ENCODE results near the gene GPR68. TPM values are rescaled to one million over a fixed set of nuclear protein-coding genes. Genes with fewer than 3 reads are reported as not detected.

The GPR68 gene
- total RNA-seq, 1 experiment from 2014 or later, result not detected

DNA sequence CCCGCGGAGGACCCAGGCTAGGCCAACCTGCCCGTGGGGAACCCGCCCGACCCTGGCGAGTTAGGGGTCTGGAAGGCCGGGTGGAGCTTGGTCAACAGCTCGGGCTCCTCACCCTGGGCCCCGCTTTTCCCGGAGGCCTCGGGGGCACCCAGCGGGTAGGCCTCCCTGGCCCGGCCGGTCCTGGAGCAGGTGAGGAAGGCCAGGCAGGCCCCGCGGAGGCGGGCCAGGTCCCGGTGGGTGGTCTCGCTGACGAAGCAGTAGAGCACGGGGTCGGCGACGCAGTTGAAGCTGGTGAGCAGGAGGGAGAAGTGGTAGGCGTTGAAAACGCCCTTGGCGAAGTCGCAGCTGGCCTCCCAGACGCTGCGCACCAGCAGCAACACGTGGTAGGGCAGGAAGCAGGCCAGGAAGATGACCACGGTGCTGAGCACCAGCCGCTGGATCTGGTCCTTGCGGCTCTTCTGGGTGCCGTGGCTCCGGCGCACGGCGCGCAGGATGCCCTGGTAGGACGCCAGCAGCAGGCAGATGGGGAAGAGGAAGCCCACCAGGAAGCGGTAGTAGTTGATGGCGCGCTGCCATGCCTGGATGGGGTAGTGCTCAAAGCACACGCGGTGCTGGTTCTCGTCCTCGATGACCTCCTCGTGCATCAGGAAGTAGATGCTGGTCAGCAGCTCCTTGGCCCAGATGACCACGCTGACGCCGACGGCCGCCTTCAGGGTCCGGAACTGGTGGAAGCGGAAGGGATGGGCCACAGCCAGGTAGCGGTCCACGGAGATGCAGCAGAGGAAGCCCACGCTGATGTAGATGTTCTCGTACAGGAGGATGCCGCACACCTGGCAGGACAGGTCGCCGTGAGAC, 10.3 kb downstream of the GPR68 start:
- Histone ChIP-seq H3K27ac (ENCODE audit: low read length) (no peak overlapping the region), H3K9me3 (ENCODE audit: low read length) (no peaks in the 10 kb centered on the region)

DNA sequence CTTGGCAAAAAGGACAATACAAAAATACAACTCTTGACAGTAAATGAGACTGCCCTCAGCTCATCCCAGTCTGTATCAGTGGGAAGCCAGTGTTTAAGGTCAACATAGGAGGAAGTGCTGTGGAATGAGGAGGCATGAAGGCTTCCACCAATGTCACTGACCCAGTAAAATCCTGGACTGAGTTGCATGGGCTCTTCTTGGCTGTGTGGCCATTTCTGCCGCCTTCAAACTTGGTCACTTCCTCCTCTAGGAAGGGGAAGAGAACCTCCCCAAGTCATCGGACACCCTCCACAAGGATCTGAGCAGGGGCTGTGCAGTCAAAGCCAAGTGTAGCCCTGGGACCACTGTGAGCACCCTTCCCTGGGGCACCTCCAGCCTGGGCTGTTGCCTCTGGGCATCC, 11.9 kb downstream of the GPR68 start:
- Histone ChIP-seq H3K4me2 (ENCODE audit: low read depth, low read length, poor library complexity, severe bottlenecking) (no peak overlapping the region), H3K9ac (ENCODE audit: low read length) (no peak overlapping the region), H4K20me1 (ENCODE audit: insufficient read depth, low read depth, low read length) (no peaks in the 10 kb centered on the region), H3K9me2 (replicated peaks; ENCODE audit: insufficient read depth, low read length) (no peaks in the 10 kb centered on the region), H3K9me3 (ENCODE audit: low read length) (no peaks in the 10 kb centered on the region), H3K27me3 (ENCODE audit: low read length) (no peaks in the 10 kb centered on the region), H3K79me2 (ENCODE audit: low read length) (no peaks in the 10 kb centered on the region), H3K4me3 (ENCODE audit: low read length) (no peak overlapping the region), H2AFZ (ENCODE audit: low read length) (no peak overlapping the region), H3K36me3 (ENCODE audit: insufficient read depth, low read length) (no peaks in the 10 kb centered on the region), H3K27ac (ENCODE audit: low read length) (no peak overlapping the region), H3K4me1 (ENCODE audit: low read length) (no peaks in the 10 kb centered on the region)
- DNase-seq, result no peak

More for the DNA sequence above, 10.3 kb downstream of the GPR68 start:
- Histone ChIP-seq H3K9ac (ENCODE audit: low read length) (no peak overlapping the region), H3K4me2 (ENCODE audit: low read depth, low read length, poor library complexity, severe bottlenecking) (no peak overlapping the region), H3K4me1 (ENCODE audit: low read length) (no peaks in the 10 kb centered on the region), H3K79me2 (ENCODE audit: low read length) (no peaks in the 10 kb centered on the region), H3K9me2 (replicated peaks; ENCODE audit: insufficient read depth, low read length) (no peaks in the 10 kb centered on the region), H3K4me3 (ENCODE audit: low read length) (no peak overlapping the region), H3K27me3 (ENCODE audit: low read length) (no peaks in the 10 kb centered on the region), H4K20me1 (ENCODE audit: insufficient read depth, low read depth, low read length) (no peaks in the 10 kb centered on the region), H3K36me3 (ENCODE audit: insufficient read depth, low read length) (no peaks in the 10 kb centered on the region), H2AFZ (ENCODE audit: low read length) (no peak overlapping the region)
- DNase-seq, result no peak

DNA sequence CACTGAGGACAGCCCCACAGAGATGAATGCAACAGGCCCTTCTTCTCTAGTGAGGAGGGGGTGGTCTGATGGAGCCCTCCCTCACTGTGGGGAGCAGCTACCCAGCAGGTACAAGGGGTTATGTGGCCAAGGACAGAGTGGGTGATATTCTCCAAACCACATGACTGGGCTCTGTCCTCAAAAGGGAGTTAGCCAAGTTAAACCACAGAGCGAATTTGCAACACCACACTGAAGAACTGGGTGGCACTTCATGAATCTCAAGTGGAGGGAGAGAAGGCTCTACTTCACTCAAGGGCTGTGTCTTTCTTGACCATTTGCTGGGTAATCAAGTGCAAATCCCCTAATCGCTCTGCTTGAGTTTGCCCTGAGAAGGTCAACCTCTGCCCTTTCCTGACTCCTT, 12.5 kb downstream of the GPR68 start:
- H3K36me3 ChIP-seq (ENCODE audit: insufficient read depth, low read length), result no peaks in the 10 kb centered on the region
- H2AFZ ChIP-seq (ENCODE audit: low read length), result no peak overlapping the region
- no peaks in the 10 kb centered on the region for H3K9me3 ChIP-seq (ENCODE audit: low read length)
- no peaks in the 10 kb centered on the region for H3K27me3 ChIP-seq (ENCODE audit: low read length)
- H4K20me1 ChIP-seq (ENCODE audit: insufficient read depth, low read depth, low read length), result no peaks in the 10 kb centered on the region
- H3K27ac ChIP-seq (ENCODE audit: low read length), result no peak overlapping the region
- H3K9me2 ChIP-seq (replicated peaks; ENCODE audit: insufficient read depth, low read length), result no peaks in the 10 kb centered on the region
- no peak for DNase-seq
- H3K79me2 ChIP-seq (ENCODE audit: low read length), result no peaks in the 10 kb centered on the region
- H3K4me3 ChIP-seq (ENCODE audit: low read length), result no peak overlapping the region
- no peaks in the 10 kb centered on the region for H3K4me1 ChIP-seq (ENCODE audit: low read length)
- H3K4me2 ChIP-seq (ENCODE audit: low read depth, low read length, poor library complexity, severe bottlenecking), result no peak overlapping the region
- H3K9ac ChIP-seq (ENCODE audit: low read length), result no peak overlapping the region

DNA sequence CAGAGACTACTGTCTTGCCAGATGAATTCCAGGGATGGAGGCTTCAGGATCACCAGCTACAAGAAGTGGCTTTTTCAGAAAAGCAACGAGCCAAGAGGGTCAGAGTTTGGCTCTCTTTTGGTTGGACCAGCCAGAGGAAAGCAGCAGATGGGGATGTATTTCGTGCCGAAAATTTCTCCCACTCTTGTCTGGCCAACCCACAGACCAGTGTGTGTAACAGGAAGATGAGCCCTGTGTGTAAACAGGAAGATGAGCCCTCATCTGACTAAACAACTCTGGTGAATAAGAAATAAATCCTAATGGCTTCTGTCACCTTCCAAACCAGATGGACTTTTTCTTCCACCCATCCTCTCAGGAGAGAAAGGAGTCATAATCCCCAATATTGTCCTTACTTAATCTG, 13.1 kb downstream of the GPR68 start:
- Histone ChIP-seq H4K20me1 (ENCODE audit: insufficient read depth, low read depth, low read length) (no peaks in the 10 kb centered on the region), H3K4me2 (ENCODE audit: low read depth, low read length, poor library complexity, severe bottlenecking) (no peak overlapping the region), H2AFZ (ENCODE audit: low read length) (no peak overlapping the region), H3K79me2 (ENCODE audit: low read length) (no peaks in the 10 kb centered on the region), H3K4me1 (ENCODE audit: low read length) (no peaks in the 10 kb centered on the region), H3K4me3 (ENCODE audit: low read length) (no peak overlapping the region), H3K9me2 (replicated peaks; ENCODE audit: insufficient read depth, low read length) (no peaks in the 10 kb centered on the region), H3K9me3 (ENCODE audit: low read length) (no peaks in the 10 kb centered on the region), H3K27me3 (ENCODE audit: low read length) (no peaks in the 10 kb centered on the region), H3K27ac (ENCODE audit: low read length) (no peak overlapping the region), H3K9ac (ENCODE audit: low read length) (no peak overlapping the region), H3K36me3 (ENCODE audit: insufficient read depth, low read length) (no peaks in the 10 kb centered on the region)
- no peak for DNase-seq

DNA sequence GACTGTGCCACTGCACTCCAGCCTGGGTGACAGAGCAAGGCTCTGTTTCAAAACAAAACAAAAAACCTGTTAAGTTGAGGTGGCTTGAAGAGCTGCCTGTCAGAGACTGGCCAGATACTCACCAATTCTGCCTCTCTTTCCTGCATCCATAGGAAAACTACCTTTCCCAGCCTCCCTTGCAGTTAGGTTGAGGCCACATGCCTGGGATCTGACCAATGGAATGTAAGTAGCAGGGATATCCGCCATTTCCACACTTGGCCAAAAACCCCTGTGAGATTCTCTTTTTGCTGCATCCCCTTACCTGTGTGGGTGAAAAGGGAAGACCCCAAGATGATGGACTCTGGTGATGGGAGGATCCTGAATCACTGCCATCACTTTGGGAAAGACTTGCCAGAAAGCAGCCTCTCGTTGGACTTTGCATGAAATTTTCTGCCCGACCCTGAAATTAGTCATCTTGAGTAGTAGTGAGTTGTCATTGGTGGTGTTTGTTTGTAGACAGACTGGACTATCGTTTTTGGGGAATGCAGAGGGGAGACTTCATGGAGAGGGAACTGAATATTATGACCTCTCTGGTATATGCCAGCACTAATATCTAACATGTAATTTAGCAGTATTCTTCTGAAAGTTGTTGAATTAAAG, 14.0 kb downstream of the GPR68 start:
- Histone ChIP-seq H3K9me3 (ENCODE audit: low read length) (no peaks in the 10 kb centered on the region), H3K4me1 (ENCODE audit: low read length) (no peaks in the 10 kb centered on the region), H3K4me2 (ENCODE audit: low read depth, low read length, poor library complexity, severe bottlenecking) (no peak overlapping the region), H3K36me3 (ENCODE audit: insufficient read depth, low read length) (no peaks in the 10 kb centered on the region), H3K4me3 (ENCODE audit: low read length) (no peak overlapping the region), H3K27ac (ENCODE audit: low read length) (no peak overlapping the region), H2AFZ (ENCODE audit: low read length) (no peak overlapping the region), H3K9ac (ENCODE audit: low read length) (no peak overlapping the region), H3K27me3 (ENCODE audit: low read length) (no peaks in the 10 kb centered on the region), H3K9me2 (replicated peaks; ENCODE audit: insufficient read depth, low read length) (no peaks in the 10 kb centered on the region), H4K20me1 (ENCODE audit: insufficient read depth, low read depth, low read length) (no peaks in the 10 kb centered on the region), H3K79me2 (ENCODE audit: low read length) (no peaks in the 10 kb centered on the region)
- DNase-seq, result no peak

DNA sequence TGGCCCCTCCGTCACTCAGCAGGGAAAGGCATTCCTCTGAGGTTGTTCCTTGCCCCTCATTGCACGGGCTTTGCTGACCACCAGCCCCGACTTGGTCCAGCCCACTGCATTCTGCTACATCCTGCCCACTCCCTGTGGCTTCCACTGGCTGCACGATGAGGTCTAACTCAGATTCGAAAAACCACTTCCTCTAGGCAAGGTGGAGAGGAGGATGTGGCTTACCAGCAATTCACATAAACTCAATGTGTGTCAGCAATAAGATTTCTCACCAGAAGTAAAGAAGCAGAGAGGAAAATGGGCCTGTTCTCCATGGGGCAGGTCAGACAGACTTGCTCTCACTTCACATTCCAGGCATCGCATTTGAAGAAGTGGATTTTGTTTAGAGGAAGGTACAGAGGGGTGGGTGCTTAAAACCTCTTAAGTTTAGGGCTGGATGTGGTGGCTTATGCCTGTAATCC, 14.7 kb downstream of the GPR68 start:
- H3K9me2 ChIP-seq (replicated peaks; ENCODE audit: insufficient read depth, low read length), result no peaks in the 10 kb centered on the region

DNA sequence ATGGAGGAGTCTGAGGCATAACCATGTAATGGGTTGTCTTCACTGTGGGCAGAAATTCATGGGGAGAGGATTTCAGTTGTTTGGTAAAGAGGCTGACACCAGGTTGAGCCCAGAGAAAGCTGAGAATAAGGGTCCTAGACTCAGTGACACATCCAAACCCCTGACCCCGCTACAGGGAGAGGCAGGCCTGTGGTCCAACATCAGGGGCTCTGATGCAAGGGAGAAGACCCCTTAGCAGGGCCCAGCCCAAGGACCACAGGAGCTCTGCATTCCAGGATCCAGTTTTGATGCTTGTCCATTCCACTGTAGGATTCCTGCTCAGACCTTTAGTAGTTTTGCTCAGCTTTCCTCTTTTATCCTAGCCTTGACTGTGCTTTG, 15.5 kb downstream of the GPR68 start:
- no peak for DNase-seq
- H3K4me2 ChIP-seq (ENCODE audit: low read depth, low read length, poor library complexity, severe bottlenecking), result no peak overlapping the region
- H3K36me3 ChIP-seq (ENCODE audit: insufficient read depth, low read length), result 0 out of 2 replicates have a peak, but pooled peaks cover 3% of the 10 kb centered on the region
- no peak overlapping the region for H3K27ac ChIP-seq (ENCODE audit: low read length)
- H3K27me3 ChIP-seq (ENCODE audit: low read length), result no peaks in the 10 kb centered on the region
- no peak overlapping the region for H3K9ac ChIP-seq (ENCODE audit: low read length)
- H4K20me1 ChIP-seq (ENCODE audit: insufficient read depth, low read depth, low read length), result no peaks in the 10 kb centered on the region
- H3K9me2 ChIP-seq (replicated peaks; ENCODE audit: insufficient read depth, low read length), result no peaks in the 10 kb centered on the region
- no peak overlapping the region for H2AFZ ChIP-seq (ENCODE audit: low read length)
- H3K4me1 ChIP-seq (ENCODE audit: low read length), result no peaks in the 10 kb centered on the region
- H3K4me3 ChIP-seq (ENCODE audit: low read length), result no peak overlapping the region
- no peaks in the 10 kb centered on the region for H3K9me3 ChIP-seq (ENCODE audit: low read length)
- H3K79me2 ChIP-seq (ENCODE audit: low read length), result no peaks in the 10 kb centered on the region

More for the DNA sequence above, 14.7 kb downstream of the GPR68 start:
- Histone ChIP-seq H3K27ac (ENCODE audit: low read length) (no peak overlapping the region), H2AFZ (ENCODE audit: low read length) (no peak overlapping the region), H3K9ac (ENCODE audit: low read length) (no peak overlapping the region), H4K20me1 (ENCODE audit: insufficient read depth, low read depth, low read length) (no peaks in the 10 kb centered on the region), H3K36me3 (ENCODE audit: insufficient read depth, low read length) (0 out of 2 replicates have a peak, but pooled peaks cover 3% of the 10 kb centered on the region), H3K4me1 (ENCODE audit: low read length) (no peaks in the 10 kb centered on the region), H3K9me3 (ENCODE audit: low read length) (no peaks in the 10 kb centered on the region), H3K4me3 (ENCODE audit: low read length) (no peak overlapping the region), H3K79me2 (ENCODE audit: low read length) (no peaks in the 10 kb centered on the region), H3K27me3 (ENCODE audit: low read length) (no peaks in the 10 kb centered on the region), H3K4me2 (ENCODE audit: low read depth, low read length, poor library complexity, severe bottlenecking) (no peak overlapping the region)
- DNase-seq, result no peak

DNA sequence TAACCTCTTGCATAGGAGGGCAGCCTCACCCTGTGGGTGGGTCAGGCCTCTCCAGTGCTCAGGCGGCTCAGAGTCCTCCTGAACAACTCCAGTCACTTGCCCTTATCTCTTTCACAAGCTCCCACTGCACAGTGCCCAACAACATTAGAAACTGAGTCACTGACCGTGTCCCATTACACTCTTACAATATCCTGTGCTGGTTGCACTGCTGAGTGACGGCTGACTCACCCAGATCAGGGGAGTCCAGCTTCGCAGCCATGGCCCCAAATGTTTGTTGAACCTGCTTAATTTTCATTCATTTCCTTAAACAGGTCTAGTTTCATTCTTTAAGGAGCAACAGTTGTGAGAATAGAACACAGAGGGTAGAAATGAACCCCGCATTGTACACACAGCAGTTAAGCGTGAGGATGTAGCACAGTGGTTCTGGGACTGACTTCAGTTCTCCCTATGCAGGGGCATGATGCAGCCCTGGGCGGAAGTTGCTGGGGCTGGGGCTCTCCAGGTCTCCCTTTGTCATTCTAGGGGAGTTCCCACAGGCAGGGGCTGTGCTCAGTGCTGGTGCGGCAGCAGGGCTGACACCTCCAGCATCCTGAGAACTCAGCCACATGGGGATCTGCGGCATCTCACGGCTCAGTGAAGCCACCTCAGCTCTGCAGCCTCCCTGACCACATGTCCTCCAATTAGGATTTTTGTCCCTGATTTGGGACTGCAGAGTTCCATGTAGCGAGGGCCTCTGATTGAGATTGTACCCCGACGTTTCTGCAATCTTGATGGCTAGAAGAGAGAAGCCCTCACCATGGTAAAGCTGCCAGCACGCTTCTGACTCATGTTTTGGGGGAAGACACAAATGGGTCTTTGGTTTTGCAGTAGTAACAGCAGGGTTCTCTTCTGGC, 16.1 kb downstream of the GPR68 start:
- Histone ChIP-seq H3K9me3 (ENCODE audit: low read length) (no peaks in the 10 kb centered on the region), H4K20me1 (ENCODE audit: insufficient read depth, low read depth, low read length) (no peaks in the 10 kb centered on the region), H2AFZ (ENCODE audit: low read length) (no peak overlapping the region), H3K4me2 (ENCODE audit: low read depth, low read length, poor library complexity, severe bottlenecking) (no peak overlapping the region), H3K4me3 (ENCODE audit: low read length) (no peak overlapping the region), H3K9me2 (replicated peaks; ENCODE audit: insufficient read depth, low read length) (no peaks in the 10 kb centered on the region), H3K27me3 (ENCODE audit: low read length) (no peaks in the 10 kb centered on the region), H3K79me2 (ENCODE audit: low read length) (no peaks in the 10 kb centered on the region), H3K9ac (ENCODE audit: low read length) (no peak overlapping the region), H3K36me3 (ENCODE audit: insufficient read depth, low read length) (0 out of 2 replicates have a peak, but pooled peaks cover 3% of the 10 kb centered on the region), H3K4me1 (ENCODE audit: low read length) (no peaks in the 10 kb centered on the region), H3K27ac (ENCODE audit: low read length) (no peak overlapping the region)
- DNase-seq, result no peak

Measured in Karpas-422 (cell line).